Gastrocnemius medialis (tissue), 4 donors: ENCODE data around the gene ACTA1.

Experiments
- CTCF ChIP-seq, 5 experiments: fragments of 450-650 bp in 3 of 5; fragments of 200-600 bp in 2 of 5; sonication (generic) in 2 of 5; IDR thresholded peaks in 4 of 5; conservative IDR thresholded peaks in 1 of 5; 1 replicate in 4 of 5; 2 replicates in 1 of 5; pipeline ENCODE4 v1.5.1; 2016 to 2019; ENCODE audit warnings: antibody characterized with exemption in 5 of 5, mild to moderate bottlenecking in 3 of 5, moderate library complexity in 3 of 5
- POLR2A ChIP-seq, 2 donors: fragments of 450-650 bp; IDR thresholded peaks; one replicate each; pipeline ENCODE4 v1.6.1; 2017; ENCODE audit warnings: antibody characterized with exemption in 2 of 2, mild to moderate bottlenecking in 2 of 2, moderate library complexity in 2 of 2

DNA sequence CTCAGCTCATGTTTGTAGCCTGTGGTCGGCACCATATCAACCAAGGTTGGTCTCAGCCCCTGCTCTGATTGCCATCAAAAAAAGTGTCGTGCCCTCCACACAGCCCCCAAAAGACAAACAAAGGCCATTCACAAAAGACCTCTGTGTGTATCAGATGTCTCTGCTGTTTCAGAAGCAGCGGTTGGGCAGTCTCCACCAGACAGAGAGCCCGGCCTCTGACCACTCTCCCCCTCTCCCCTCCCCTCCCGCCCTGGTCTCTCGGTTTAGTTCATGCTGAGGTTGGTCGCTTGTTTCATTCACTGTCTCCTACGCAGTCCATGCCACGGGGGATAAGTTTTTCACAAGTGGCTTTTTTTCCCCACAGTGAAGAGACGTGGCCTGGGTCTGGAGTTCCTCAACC lies 27.1 kb downstream of the ACTA1 start:
- TF ChIP-seq POLR2A (IDR thresholded peaks at IDR 0.05) (no peak), CTCF (IDR thresholded peaks at IDR 0.05 in 4 of 5, conservative IDR thresholded peaks at IDR 0.05 in 1 of 5) (no peak)
